Lung (tissue), 12 donors: ENCODE data around the gene FGF12. TPM values are rescaled to one million over a fixed set of nuclear protein-coding genes. Genes with fewer than 3 reads are reported as not detected.
A peak's percentile ranks its signal among the peaks of the same experiment; 100 is the strongest.
"Not testable (repeated sequence)": the region's sequence is repeated elsewhere in the genome, so short reads cannot be mapped to it uniquely, and the experiment has no call there.

Experiments used
- ATAC-seq: fragments of 200-7000 bp; cut with Tn5 transposase; one replicate; pipeline ENCODE4 v1.9.1; 2020; ENCODE audit warnings: moderate number of reproducible peaks; ENCODE audit not compliant: insufficient read depth, low FRiP score
- DNase-seq, 3 donors: peaks; one replicate each; pipeline ENCODE4 v3.0.0-alpha.2; 2013 to 2017
- H3K27ac ChIP-seq, 2 donors: one replicate each; pipeline ENCODE4 v1.5.1; 2013; ENCODE audit warnings: mild to moderate bottlenecking in 2 of 2, moderate library complexity in 2 of 2, control low read depth in 1 of 2, inconsistent platforms in 1 of 2, low read depth in 1 of 2, low read length in 1 of 2
- H3K27me3 ChIP-seq, 3 donors: one replicate each; pipeline ENCODE4 v1.5.1; 2013; ENCODE audit warnings: low read length in 2 of 3; ENCODE audit not compliant: control insufficient read depth in 3 of 3, insufficient read depth in 3 of 3
- H3K36me3 ChIP-seq, 4 donors: one replicate each; pipeline ENCODE4 v1.5.1; 2013; ENCODE audit warnings: low read length in 4 of 4, mild to moderate bottlenecking in 1 of 4, moderate library complexity in 1 of 4; ENCODE audit not compliant: control insufficient read depth in 4 of 4, insufficient read depth in 4 of 4
- H3K4me1 ChIP-seq, 5 donors: one replicate each; pipeline ENCODE4 v1.5.1; 2013; ENCODE audit warnings: low read length in 5 of 5, mild to moderate bottlenecking in 2 of 5, moderate library complexity in 1 of 5; ENCODE audit not compliant: control insufficient read depth in 5 of 5, insufficient read depth in 5 of 5
- H3K4me3 ChIP-seq: one replicate; pipeline ENCODE4 v1.5.1; 2013; ENCODE audit warnings: mild to moderate bottlenecking, control low read depth, moderate library complexity
- H3K9ac ChIP-seq, 2 donors: one replicate each; pipeline ENCODE4 v1.5.1; 2013; ENCODE audit warnings: low read length in 2 of 2, control low read depth in 1 of 2; ENCODE audit not compliant: insufficient read depth in 1 of 2
- H3K9me3 ChIP-seq, 4 donors: one replicate each; pipeline ENCODE4 v1.5.1; 2013; ENCODE audit warnings: low read length in 3 of 4, mild to moderate bottlenecking in 1 of 4, moderate library complexity in 1 of 4; ENCODE audit not compliant: control insufficient read depth in 4 of 4, insufficient read depth in 3 of 4
- CTCF ChIP-seq: IDR thresholded peaks from 2 replicates; pipeline ENCODE4 v1.5.1; 2012; ENCODE audit warnings: mild to moderate bottlenecking; ENCODE audit errors: control extremely low read depth, extremely low read depth
- WGBS, 2 donors: extraction: QIAGEN DNeasy Blood & Tissue Kit; methylation state at CpG; one replicate each; pipeline ENCODE4 v1.1.7; 2013; 5-methylcytosine and 5-hydroxymethylcytosine counted together
- polyA plus RNA-seq, 2 donors: library from polyadenylated mRNA; stranded (reverse); fragments of 200-250 nt; gene quantifications; one replicate each; pipeline ENCODE4 v1.2.1, GENCODE V29; 2013
- total RNA-seq, 2 donors: library from RNA; depleted of rRNA in 1 of 2; stranded (reverse); fragments of >200 nt in 1 of 2; gene quantifications; one replicate each; pipeline ENCODE4 v1.2.1, GENCODE V29; 2014 to 2021
- donor health status: control.
- donor health status: control.
- donor health status: Bipolar disorder and iron deficiency.
- donor health status: healthy.
- donor health status: DM: yes; HTN: yes; CAD: no.

The FGF12 gene
- total and polyA plus RNA-seq, 4 donors = 0.23 to 6.0 (median 1.7) TPM

- TF ChIP-seq CTCF = no peak
- Histone ChIP-seq H3K9me3 (no peaks in the 10 kb centered on the region), H3K9ac (no peak overlapping the region), H3K4me1 (no peaks in the 10 kb centered on the region), H3K27me3 (no peaks in the 10 kb centered on the region), H3K36me3 (no peaks in the 10 kb centered on the region), H3K4me3 (no peak overlapping the region), H3K27ac (peak overlapping the region in 1 of 2 donors; percentile 26)
- 48 to 57% methylated on average over 2 of the region's 2 CpGs for WGBS, 2 donors
- DNase-seq = peak; percentile 8 to 56 (median 13)
- no peak for ATAC-seq
These were observed 129.8 kb downstream of the FGF12 start for GRCh38 chr3:192597506-192597905.

- Histone ChIP-seq H3K9me3 (no peaks in the 10 kb centered on the region), H3K4me1 (no peaks in the 10 kb centered on the region), H3K27me3 (no peaks in the 10 kb centered on the region), H3K9ac (no peak overlapping the region), H3K27ac (peak overlapping the region in 1 of 2 donors; percentile 2), H3K36me3 (no peaks in the 10 kb centered on the region), H3K4me3 (no peak overlapping the region)
- no peak for ATAC-seq
- no peak for TF ChIP-seq CTCF
- 78 to 96% methylated on average over 3 of the region's 3 CpGs for WGBS, 2 donors
- no peak for DNase-seq
These were observed 148.6 kb downstream of the FGF12 start for GRCh38 chr3:192578729-192579128.

GRCh38 chr3:192577811-192578210, 149.5 kb downstream of the FGF12 start:
- Histone ChIP-seq H3K9me3 (no peaks in the 10 kb centered on the region), H3K27me3 (no peaks in the 10 kb centered on the region), H3K4me3 (no peak overlapping the region), H3K27ac (no peak overlapping the region), H3K36me3 (no peaks in the 10 kb centered on the region), H3K9ac (no peak overlapping the region), H3K4me1 (no peaks in the 10 kb centered on the region)
- DNase-seq (no peak), ATAC-seq (no peak)
- 70 to 80% methylated on average over 2 of the region's 2 CpGs for WGBS, 2 donors
- no peak for TF ChIP-seq CTCF

GRCh38 chr3:192577271-192577670, 150.1 kb downstream of the FGF12 start:
- H3K27ac ChIP-seq = peak overlapping the region in 1 of 2 donors; percentile 45
- H3K4me1 ChIP-seq = no peaks in the 10 kb centered on the region
- H3K9ac ChIP-seq = no peak overlapping the region
- no peak for TF ChIP-seq CTCF
- H3K9me3 ChIP-seq = no peaks in the 10 kb centered on the region
- no peak for DNase-seq
- H3K36me3 ChIP-seq = no peaks in the 10 kb centered on the region
- 51 to 64% methylated on average over 1 of the region's 1 CpG for WGBS, 2 donors
- no peak overlapping the region for H3K4me3 ChIP-seq
- no peaks in the 10 kb centered on the region for H3K27me3 ChIP-seq
- ATAC-seq = no peak

GRCh38 chr3:192576704-192577103, 150.6 kb downstream of the FGF12 start:
- not testable (repeated sequence) for H3K9ac ChIP-seq, H3K36me3 ChIP-seq, DNase-seq, H3K27ac ChIP-seq, H3K9me3 ChIP-seq, ATAC-seq, H3K4me3 ChIP-seq, H3K27me3 ChIP-seq, H3K4me1 ChIP-seq
- 94 to 95% methylated on average over 5 of the region's 5 CpGs for WGBS, 2 donors
